GM23338 (cell line): Measurements from ENCODE around the gene CLEC6A. TPM values are rescaled to one million over a fixed set of nuclear protein-coding genes. Genes with fewer than 3 reads are reported as not detected.

Experiments
- ATAC-seq: fragments of 200-7000 bp; cut with Tn5 transposase; 3 replicates; pipeline ENCODE4 v1.9.1; 2020
- DNase-seq: peaks from one replicate; pipeline ENCODE4 v3.0.0-alpha.2; 2015; ENCODE audit warnings: low spot score
- H2AFZ ChIP-seq: fragments of 200-600 bp; sonication (generic); 2 replicates; pipeline ENCODE4 v1.8.0; 2016; ENCODE audit warnings: antibody characterized with exemption, mild to moderate bottlenecking, moderate library complexity
- H3F3A ChIP-seq: fragments of 200-600 bp; sonication (generic); replicated peaks from 2 replicates; pipeline ENCODE4 v1.8.0; 2017; ENCODE audit warnings: antibody characterized with exemption, mixed run types, low read depth
- H3K27ac ChIP-seq: fragments of 200-600 bp; sonication (generic); 2 replicates; pipeline ENCODE4 v1.6.1; 2016; ENCODE audit warnings: low read depth
- H3K27me3 ChIP-seq: fragments of 200-600 bp; sonication (generic); 2 replicates; pipeline ENCODE4 v1.8.0; 2016; ENCODE audit warnings: mild to moderate bottlenecking, mixed run types, moderate library complexity; ENCODE audit not compliant: insufficient read depth
- H3K36me3 ChIP-seq: fragments of 200-600 bp; sonication (generic); 2 replicates; pipeline ENCODE4 v1.8.0; 2016; ENCODE audit warnings: mild to moderate bottlenecking; ENCODE audit not compliant: insufficient read depth
- H3K4me1 ChIP-seq: fragments of 200-600 bp; sonication (generic); 2 replicates; pipeline ENCODE4 v1.8.0; 2016; ENCODE audit warnings: mild to moderate bottlenecking, moderate library complexity; ENCODE audit not compliant: insufficient read depth
- H3K4me2 ChIP-seq: fragments of 200-600 bp; sonication (generic); 2 replicates; pipeline ENCODE4 v1.7.1; 2017; ENCODE audit warnings: mixed run types
- H3K4me3 ChIP-seq: fragments of 200-600 bp; sonication (generic); 2 replicates; pipeline ENCODE4 v1.6.1; 2016; ENCODE audit warnings: mixed run types
- H3K79me2 ChIP-seq: fragments of 200-600 bp; sonication (generic); replicated peaks from 2 replicates; pipeline ENCODE4 v1.8.0; 2017; ENCODE audit warnings: mild to moderate bottlenecking; ENCODE audit not compliant: insufficient read depth
- H3K9me2 ChIP-seq: fragments of 200-600 bp; sonication (generic); 2 replicates; pipeline ENCODE4 v1.8.0; 2017; ENCODE audit not compliant: insufficient read depth
- H4K20me1 ChIP-seq: fragments of 200-600 bp; sonication (generic); replicated peaks from 2 replicates; pipeline ENCODE4 v1.8.0; 2017; ENCODE audit warnings: mild to moderate bottlenecking; ENCODE audit not compliant: insufficient read depth
- H3K27ac Mint-ChIP-seq: 2 replicates; pipeline ENCODE4 v1.8.0; 2020; ENCODE audit warnings: inconsistent platforms, mild to moderate bottlenecking, moderate library complexity, mixed read lengths
- H3K27me3 Mint-ChIP-seq: 3 replicates; pipeline ENCODE4 v1.8.0; 2022; ENCODE audit warnings: low read depth, mild to moderate bottlenecking, moderate library complexity, mixed read lengths, inconsistent platforms; ENCODE audit not compliant: insufficient read depth, poor library complexity
- H3K36me3 Mint-ChIP-seq: 3 replicates; pipeline ENCODE4 v1.8.0; 2021; ENCODE audit warnings: low read depth, mild to moderate bottlenecking, inconsistent platforms, moderate library complexity, mixed read lengths
- H3K4me1 Mint-ChIP-seq: 3 replicates; pipeline ENCODE4 v1.8.0; 2020; ENCODE audit warnings: mild to moderate bottlenecking, inconsistent platforms, mixed read lengths
- H3K4me3 Mint-ChIP-seq: 3 replicates; pipeline ENCODE4 v1.8.0; 2021; ENCODE audit warnings: moderate library complexity, mild to moderate bottlenecking, inconsistent platforms, mixed read lengths
- H3K9me3 Mint-ChIP-seq: 3 replicates; pipeline ENCODE4 v1.8.0; 2020; ENCODE audit warnings: moderate library complexity, mild to moderate bottlenecking, inconsistent platforms, mixed read lengths
- CREB1 ChIP-seq: fragments of 250-450 bp; sonication (Bioruptor Pico); IDR thresholded peaks from 2 replicates; pipeline ENCODE4 v1.5.0; 2020; ENCODE audit warnings: low read depth, mild to moderate bottlenecking, moderate library complexity
- EZH2 ChIP-seq: fragments of 200-600 bp; sonication (generic); IDR thresholded peaks from one replicate; pipeline ENCODE4 v1.8.0; 2017; ENCODE audit warnings: antibody characterized with exemption, mild to moderate bottlenecking, low read depth; ENCODE audit not compliant: unreplicated experiment
- EZH2phosphoT487 ChIP-seq: fragments of 200-600 bp; sonication (generic); IDR thresholded peaks from one replicate; pipeline ENCODE4 v1.8.1; 2018; ENCODE audit warnings: antibody characterized with exemption; ENCODE audit not compliant: unreplicated experiment
- JUNB ChIP-seq: IDR thresholded peaks from one replicate; pipeline ENCODE4 v1.6.1; 2016; ENCODE audit warnings: antibody characterized with exemption; ENCODE audit not compliant: unreplicated experiment
- NANOG ChIP-seq: IDR thresholded peaks from 2 replicates; pipeline ENCODE4 v1.6.1; 2016; ENCODE audit warnings: antibody characterized with exemption, borderline replicate concordance
- POLR2AphosphoS5 ChIP-seq: IDR thresholded peaks from 2 replicates; pipeline ENCODE4 v1.6.1; 2016; ENCODE audit warnings: antibody characterized with exemption, low read depth
- STAT1 ChIP-seq: IDR thresholded peaks from one replicate; pipeline ENCODE4 v1.6.1; 2016; ENCODE audit warnings: antibody characterized with exemption; ENCODE audit not compliant: unreplicated experiment
- ZNF114 ChIP-seq: fragments of 250-450 bp; sonication (Bioruptor Pico); IDR thresholded peaks from 2 replicates; pipeline ENCODE4 v1.5.0; 2020; ENCODE audit warnings: mild to moderate bottlenecking, moderate library complexity
- ZNF331 ChIP-seq: fragments of 250-450 bp; sonication (Bioruptor Pico); IDR thresholded peaks from 2 replicates; pipeline ENCODE4 v1.5.0; 2020; ENCODE audit warnings: low read depth, mild to moderate bottlenecking, moderate library complexity
- polyA plus RNA-seq: library from polyadenylated mRNA; unstranded; fragments of >200 nt; fragmentation: Nextera tagmentation; extraction: Ambion mirVana; gene quantifications from 2 replicates; pipeline ENCODE4 v1.2.1, GENCODE V29; 2016
- total RNA-seq: library from RNA; depleted of rRNA; stranded (reverse); fragments of >200 nt; shearing (Covaris generic); gene quantifications from 2 replicates; pipeline ENCODE4 v1.2.3, GENCODE V29; 2014
- TF ChIP-seq, protein P1 (sequence below): fragments of 250-450 bp; sonication (Bioruptor Pico); IDR thresholded peaks from 2 replicates; pipeline ENCODE4 v1.5.0; 2020; ENCODE audit warnings: mild to moderate bottlenecking, moderate library complexity
- TF ChIP-seq, protein P2 (sequence below): IDR thresholded peaks from 2 replicates; pipeline ENCODE4 v1.6.1; 2016; ENCODE audit warnings: antibody characterized with exemption
- TF ChIP-seq, protein P3 (sequence below): IDR thresholded peaks from one replicate; pipeline ENCODE4 v1.6.1; 2018; ENCODE audit warnings: antibody characterized with exemption; ENCODE audit not compliant: unreplicated experiment
- TF ChIP-seq, protein P4 (sequence below), 2 experiments: fragments of 200-600 bp in 1 of 2; sonication (generic) in 1 of 2; conservative IDR thresholded peaks; 2 replicates each; pipeline versions ENCODE4 v1.5.1 to v1.6.1; 2016 to 2017; ENCODE audit warnings: antibody characterized with exemption in 2 of 2, low read depth in 2 of 2, mild to moderate bottlenecking in 2 of 2, moderate library complexity in 1 of 2

CLEC6A gene
- total and polyA plus RNA-seq, 2 experiments from 2014 or later = not detected

DNA sequence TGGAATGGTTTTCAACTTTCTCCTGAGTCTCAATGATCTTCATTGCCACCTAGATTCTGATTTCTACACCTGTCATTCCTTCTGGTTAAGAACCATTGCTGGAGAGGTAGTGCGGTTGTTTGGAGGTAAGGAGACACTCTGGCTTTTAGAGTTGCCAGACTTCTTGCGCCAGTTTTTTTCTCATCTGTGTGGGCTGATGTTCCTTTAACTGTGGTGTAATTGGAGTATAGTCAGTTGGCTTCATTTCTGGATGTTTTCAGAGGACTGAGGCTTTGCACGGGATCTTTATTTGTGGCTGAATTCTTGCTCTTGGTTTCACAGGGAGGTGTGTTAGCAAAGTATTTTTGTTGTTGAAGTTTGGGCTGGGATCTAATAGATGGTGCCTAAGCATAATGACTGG, 51.8 kb downstream of the CLEC6A start (continued):
- TF ChIP-seq EZH2phosphoT487 = no peak
- TF ChIP-seq ZNF114 (CRISPR knock-in tag) = no peak
- no peak for TF ChIP-seq CREB1 (CRISPR knock-in tag)
- no peak for TF ChIP-seq ZNF331 (CRISPR knock-in tag)
- TF ChIP-seq JUNB = no peak
- TF ChIP-seq, protein P1, sequence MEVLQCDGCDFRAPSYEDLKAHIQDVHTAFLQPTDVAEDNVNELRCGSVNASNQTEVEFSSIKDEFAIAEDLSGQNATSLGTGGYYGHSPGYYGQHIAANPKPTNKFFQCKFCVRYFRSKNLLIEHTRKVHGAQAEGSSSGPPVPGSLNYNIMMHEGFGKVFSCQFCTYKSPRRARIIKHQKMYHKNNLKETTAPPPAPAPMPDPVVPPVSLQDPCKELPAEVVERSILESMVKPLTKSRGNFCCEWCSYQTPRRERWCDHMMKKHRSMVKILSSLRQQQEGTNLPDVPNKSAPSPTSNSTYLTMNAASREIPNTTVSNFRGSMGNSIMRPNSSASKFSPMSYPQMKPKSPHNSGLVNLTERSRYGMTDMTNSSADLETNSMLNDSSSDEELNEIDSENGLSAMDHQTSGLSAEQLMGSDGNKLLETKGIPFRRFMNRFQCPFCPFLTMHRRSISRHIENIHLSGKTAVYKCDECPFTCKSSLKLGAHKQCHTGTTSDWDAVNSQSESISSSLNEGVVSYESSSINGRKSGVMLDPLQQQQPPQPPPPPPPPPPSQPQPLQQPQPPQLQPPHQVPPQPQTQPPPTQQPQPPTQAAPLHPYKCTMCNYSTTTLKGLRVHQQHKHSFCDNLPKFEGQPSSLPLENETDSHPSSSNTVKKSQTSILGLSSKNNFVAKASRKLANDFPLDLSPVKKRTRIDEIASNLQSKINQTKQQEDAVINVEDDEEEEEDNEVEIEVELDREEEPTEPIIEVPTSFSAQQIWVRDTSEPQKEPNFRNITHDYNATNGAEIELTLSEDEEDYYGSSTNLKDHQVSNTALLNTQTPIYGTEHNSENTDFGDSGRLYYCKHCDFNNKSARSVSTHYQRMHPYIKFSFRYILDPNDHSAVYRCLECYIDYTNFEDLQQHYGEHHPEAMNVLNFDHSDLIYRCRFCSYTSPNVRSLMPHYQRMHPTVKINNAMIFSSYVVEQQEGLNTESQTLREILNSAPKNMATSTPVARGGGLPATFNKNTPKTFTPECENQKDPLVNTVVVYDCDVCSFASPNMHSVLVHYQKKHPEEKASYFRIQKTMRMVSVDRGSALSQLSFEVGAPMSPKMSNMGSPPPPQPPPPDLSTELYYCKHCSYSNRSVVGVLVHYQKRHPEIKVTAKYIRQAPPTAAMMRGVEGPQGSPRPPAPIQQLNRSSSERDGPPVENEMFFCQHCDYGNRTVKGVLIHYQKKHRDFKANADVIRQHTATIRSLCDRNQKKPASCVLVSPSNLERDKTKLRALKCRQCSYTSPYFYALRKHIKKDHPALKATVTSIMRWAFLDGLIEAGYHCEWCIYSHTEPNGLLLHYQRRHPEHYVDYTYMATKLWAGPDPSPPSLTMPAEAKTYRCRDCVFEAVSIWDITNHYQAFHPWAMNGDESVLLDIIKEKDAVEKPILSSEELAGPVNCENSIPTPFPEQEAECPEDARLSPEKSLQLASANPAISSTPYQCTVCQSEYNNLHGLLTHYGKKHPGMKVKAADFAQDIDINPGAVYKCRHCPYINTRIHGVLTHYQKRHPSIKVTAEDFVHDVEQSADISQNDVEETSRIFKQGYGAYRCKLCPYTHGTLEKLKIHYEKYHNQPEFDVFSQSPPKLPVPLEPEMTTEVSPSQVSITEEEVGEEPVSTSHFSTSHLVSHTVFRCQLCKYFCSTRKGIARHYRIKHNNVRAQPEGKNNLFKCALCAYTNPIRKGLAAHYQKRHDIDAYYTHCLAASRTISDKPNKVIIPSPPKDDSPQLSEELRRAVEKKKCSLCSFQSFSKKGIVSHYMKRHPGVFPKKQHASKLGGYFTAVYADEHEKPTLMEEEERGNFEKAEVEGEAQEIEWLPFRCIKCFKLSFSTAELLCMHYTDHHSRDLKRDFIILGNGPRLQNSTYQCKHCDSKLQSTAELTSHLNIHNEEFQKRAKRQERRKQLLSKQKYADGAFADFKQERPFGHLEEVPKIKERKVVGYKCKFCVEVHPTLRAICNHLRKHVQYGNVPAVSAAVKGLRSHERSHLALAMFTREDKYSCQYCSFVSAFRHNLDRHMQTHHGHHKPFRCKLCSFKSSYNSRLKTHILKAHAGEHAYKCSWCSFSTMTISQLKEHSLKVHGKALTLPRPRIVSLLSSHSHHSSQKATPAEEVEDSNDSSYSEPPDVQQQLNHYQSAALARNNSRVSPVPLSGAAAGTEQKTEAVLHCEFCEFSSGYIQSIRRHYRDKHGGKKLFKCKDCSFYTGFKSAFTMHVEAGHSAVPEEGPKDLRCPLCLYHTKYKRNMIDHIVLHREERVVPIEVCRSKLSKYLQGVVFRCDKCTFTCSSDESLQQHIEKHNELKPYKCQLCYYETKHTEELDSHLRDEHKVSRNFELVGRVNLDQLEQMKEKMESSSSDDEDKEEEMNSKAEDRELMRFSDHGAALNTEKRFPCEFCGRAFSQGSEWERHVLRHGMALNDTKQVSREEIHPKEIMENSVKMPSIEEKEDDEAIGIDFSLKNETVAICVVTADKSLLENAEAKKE (CRISPR knock-in tag) = no peak

DNA sequence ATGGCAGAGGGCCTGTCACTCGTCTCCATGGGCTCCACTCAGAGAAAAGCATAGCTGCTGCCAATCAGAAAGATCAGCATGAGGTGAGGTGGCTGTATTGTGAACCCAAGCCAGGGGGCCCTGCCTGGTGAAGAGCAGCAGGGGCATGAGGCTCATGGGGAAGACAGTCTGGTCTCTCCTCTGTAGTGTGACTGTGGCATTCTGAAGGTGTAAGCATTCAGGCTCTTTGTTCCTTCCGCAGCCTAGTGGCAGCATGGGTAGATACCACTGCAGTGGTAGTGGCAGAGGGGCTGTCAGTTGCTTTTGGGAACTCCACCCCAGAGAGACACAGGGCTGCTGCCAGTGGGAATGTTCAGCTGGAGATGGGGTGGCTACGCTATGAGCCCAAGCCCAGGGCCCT, 52.5 kb downstream of the CLEC6A start:
- Histone ChIP-seq H3K27me3 (no peaks in the 10 kb centered on the region), H3K4me1 (peaks cover 10% of the 10 kb centered on the region), H3K9me2 (0 out of 2 replicates have a peak, but pooled peaks cover 4% of the 10 kb centered on the region), H2AFZ (peak overlapping the region; percentile 88), H3K36me3 (no peaks in the 10 kb centered on the region), H4K20me1 (no peaks in the 10 kb centered on the region), H3K79me2 (no peaks in the 10 kb centered on the region), H3K4me3 (no peak overlapping the region), H3K4me2 (no peak overlapping the region), H3K27ac (no peak overlapping the region), H3F3A (no peaks in the 10 kb centered on the region)
- Mint-ChIP-seq H3K27me3 (no peaks in the 10 kb centered on the region), H3K9me3 (no peaks in the 10 kb centered on the region), H3K4me3 (no peak overlapping the region), H3K36me3 (no peaks in the 10 kb centered on the region; the same call in 2 of the 3 replicates), H3K4me1 (peaks cover 24% of the 10 kb centered on the region), H3K27ac (no peak overlapping the region)
- ATAC-seq (peak; percentile 82), DNase-seq (peak; percentile 22)
- TF ChIP-seq ZNF331 (CRISPR knock-in tag) = no peak
- TF ChIP-seq POLR2AphosphoS5 = no peak
- no peak for TF ChIP-seq EZH2
- TF ChIP-seq CREB1 (CRISPR knock-in tag) = no peak
- no peak for TF ChIP-seq EZH2phosphoT487
- no peak for TF ChIP-seq STAT1
- TF ChIP-seq, protein P2, sequence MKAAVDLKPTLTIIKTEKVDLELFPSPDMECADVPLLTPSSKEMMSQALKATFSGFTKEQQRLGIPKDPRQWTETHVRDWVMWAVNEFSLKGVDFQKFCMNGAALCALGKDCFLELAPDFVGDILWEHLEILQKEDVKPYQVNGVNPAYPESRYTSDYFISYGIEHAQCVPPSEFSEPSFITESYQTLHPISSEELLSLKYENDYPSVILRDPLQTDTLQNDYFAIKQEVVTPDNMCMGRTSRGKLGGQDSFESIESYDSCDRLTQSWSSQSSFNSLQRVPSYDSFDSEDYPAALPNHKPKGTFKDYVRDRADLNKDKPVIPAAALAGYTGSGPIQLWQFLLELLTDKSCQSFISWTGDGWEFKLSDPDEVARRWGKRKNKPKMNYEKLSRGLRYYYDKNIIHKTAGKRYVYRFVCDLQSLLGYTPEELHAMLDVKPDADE = no peak
- TF ChIP-seq, protein P3, sequence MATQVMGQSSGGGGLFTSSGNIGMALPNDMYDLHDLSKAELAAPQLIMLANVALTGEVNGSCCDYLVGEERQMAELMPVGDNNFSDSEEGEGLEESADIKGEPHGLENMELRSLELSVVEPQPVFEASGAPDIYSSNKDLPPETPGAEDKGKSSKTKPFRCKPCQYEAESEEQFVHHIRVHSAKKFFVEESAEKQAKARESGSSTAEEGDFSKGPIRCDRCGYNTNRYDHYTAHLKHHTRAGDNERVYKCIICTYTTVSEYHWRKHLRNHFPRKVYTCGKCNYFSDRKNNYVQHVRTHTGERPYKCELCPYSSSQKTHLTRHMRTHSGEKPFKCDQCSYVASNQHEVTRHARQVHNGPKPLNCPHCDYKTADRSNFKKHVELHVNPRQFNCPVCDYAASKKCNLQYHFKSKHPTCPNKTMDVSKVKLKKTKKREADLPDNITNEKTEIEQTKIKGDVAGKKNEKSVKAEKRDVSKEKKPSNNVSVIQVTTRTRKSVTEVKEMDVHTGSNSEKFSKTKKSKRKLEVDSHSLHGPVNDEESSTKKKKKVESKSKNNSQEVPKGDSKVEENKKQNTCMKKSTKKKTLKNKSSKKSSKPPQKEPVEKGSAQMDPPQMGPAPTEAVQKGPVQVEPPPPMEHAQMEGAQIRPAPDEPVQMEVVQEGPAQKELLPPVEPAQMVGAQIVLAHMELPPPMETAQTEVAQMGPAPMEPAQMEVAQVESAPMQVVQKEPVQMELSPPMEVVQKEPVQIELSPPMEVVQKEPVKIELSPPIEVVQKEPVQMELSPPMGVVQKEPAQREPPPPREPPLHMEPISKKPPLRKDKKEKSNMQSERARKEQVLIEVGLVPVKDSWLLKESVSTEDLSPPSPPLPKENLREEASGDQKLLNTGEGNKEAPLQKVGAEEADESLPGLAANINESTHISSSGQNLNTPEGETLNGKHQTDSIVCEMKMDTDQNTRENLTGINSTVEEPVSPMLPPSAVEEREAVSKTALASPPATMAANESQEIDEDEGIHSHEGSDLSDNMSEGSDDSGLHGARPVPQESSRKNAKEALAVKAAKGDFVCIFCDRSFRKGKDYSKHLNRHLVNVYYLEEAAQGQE = no peak
- TF ChIP-seq, protein P4, sequence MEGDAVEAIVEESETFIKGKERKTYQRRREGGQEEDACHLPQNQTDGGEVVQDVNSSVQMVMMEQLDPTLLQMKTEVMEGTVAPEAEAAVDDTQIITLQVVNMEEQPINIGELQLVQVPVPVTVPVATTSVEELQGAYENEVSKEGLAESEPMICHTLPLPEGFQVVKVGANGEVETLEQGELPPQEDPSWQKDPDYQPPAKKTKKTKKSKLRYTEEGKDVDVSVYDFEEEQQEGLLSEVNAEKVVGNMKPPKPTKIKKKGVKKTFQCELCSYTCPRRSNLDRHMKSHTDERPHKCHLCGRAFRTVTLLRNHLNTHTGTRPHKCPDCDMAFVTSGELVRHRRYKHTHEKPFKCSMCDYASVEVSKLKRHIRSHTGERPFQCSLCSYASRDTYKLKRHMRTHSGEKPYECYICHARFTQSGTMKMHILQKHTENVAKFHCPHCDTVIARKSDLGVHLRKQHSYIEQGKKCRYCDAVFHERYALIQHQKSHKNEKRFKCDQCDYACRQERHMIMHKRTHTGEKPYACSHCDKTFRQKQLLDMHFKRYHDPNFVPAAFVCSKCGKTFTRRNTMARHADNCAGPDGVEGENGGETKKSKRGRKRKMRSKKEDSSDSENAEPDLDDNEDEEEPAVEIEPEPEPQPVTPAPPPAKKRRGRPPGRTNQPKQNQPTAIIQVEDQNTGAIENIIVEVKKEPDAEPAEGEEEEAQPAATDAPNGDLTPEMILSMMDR (conservative IDR thresholded peaks at IDR 0.05; ENCODE audit: low read depth in 2 of 2) = no peak
- no peak for TF ChIP-seq NANOG
